ENCODE measurements around the gene NKTR.

DNA sequence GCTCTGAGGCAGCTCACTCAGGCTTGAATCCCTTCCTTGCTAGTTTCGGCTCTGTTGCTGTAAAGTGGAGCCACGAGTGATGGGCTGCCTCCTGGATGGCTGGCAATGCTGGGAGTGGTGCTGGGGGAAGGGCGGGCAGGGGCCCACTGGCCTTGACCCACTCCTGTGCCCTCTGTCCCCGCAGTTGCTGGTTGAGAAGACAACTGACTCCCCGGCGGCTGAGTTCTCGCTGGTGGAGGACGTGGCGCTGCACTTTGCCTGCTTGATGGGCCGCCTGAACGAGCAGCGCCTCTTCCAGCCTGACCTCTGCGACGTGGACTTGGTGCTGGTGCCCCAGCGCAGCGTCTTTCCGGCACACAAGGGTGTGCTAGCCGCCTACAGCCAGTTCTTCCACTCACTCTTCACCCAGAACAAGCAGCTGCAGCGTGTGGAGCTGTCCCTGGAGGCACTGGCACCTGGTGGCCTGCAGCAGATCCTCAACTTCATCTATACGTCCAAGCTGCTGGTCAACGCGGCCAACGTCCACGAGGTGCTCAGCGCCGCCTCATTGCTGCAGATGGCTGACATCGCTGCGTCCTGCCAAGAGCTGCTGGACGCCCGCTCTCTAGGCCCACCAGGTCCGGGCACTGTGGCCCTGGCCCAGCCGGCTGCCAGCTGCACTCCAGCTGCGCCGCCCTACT is 57.7 kb downstream of the NKTR start:
- no peak for TF ChIP-seq POLR2A (IDR thresholded peaks at IDR 0.05)
- TF ChIP-seq, protein P1, sequence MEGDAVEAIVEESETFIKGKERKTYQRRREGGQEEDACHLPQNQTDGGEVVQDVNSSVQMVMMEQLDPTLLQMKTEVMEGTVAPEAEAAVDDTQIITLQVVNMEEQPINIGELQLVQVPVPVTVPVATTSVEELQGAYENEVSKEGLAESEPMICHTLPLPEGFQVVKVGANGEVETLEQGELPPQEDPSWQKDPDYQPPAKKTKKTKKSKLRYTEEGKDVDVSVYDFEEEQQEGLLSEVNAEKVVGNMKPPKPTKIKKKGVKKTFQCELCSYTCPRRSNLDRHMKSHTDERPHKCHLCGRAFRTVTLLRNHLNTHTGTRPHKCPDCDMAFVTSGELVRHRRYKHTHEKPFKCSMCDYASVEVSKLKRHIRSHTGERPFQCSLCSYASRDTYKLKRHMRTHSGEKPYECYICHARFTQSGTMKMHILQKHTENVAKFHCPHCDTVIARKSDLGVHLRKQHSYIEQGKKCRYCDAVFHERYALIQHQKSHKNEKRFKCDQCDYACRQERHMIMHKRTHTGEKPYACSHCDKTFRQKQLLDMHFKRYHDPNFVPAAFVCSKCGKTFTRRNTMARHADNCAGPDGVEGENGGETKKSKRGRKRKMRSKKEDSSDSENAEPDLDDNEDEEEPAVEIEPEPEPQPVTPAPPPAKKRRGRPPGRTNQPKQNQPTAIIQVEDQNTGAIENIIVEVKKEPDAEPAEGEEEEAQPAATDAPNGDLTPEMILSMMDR (IDR thresholded peaks at IDR 0.05): no peak
